H1 (cell line): ENCODE measurements around the gene KCNQ2. TPM values are rescaled to one million over a fixed set of nuclear protein-coding genes. Genes with fewer than 3 reads are reported as not detected.

Experiments
- CTCF ChIA-PET: fragments of 300-600 bp; sonication (Branson Sonifier 250); formaldehyde crosslinking; loops from one replicate; lab custom pipeline; 2021; ENCODE audit not compliant: partially characterized antibody; lab: Charles Lee
- POLR2A ChIA-PET: fragments of 300-600 bp; sonication (Branson Sonifier 250); formaldehyde crosslinking; loops from one replicate; lab custom pipeline; 2021; ENCODE audit warnings: inconsistent platforms; ENCODE audit not compliant: partially characterized antibody; lab: Charles Lee
- DNase-seq, 2 experiments: peaks; one replicate each; pipeline versions ENCODE4 v3.0.0 to v3.0.0-alpha.2; 2010 to 2022; ENCODE audit warnings: low spot score in 2 of 2, low read depth in 1 of 2, mixed read lengths in 1 of 2
- FAIRE-seq: peaks from 2 replicates; lab custom pipeline; 2011; peaks lifted over from hg19 to GRCh38; lab: Jason Lieb, UNC
- H2AFZ ChIP-seq: 2 replicates; pipeline ENCODE4 v1.8.1; 2012; ENCODE audit warnings: low read length, inconsistent platforms
- H2AK5ac ChIP-seq: 2 replicates; pipeline ENCODE4 v1.6.1; 2013; ENCODE audit warnings: low read depth, low read length
- H2BK120ac ChIP-seq: replicated peaks from 2 replicates; pipeline ENCODE3; 2013; ENCODE audit warnings: low read depth, low read length, inconsistent platforms
- H2BK12ac ChIP-seq: 2 replicates; pipeline ENCODE4 v1.6.1; 2013; ENCODE audit warnings: low read depth, low read length
- H2BK15ac ChIP-seq: 2 replicates; pipeline ENCODE4 v1.6.1; 2013; ENCODE audit warnings: low read length
- H2BK20ac ChIP-seq: 2 replicates; pipeline ENCODE4 v1.6.1; 2013; ENCODE audit warnings: low read length
- H2BK5ac ChIP-seq: 2 replicates; pipeline ENCODE4 v1.6.1; 2013; ENCODE audit warnings: low read depth, low read length
- H3K14ac ChIP-seq: 2 replicates; pipeline ENCODE4 v1.6.1; 2013; ENCODE audit warnings: inconsistent platforms; ENCODE audit not compliant: insufficient read length
- H3K18ac ChIP-seq: 2 replicates; pipeline ENCODE4 v1.6.1; 2013; ENCODE audit warnings: low read length; ENCODE audit errors: extremely low read depth
- H3K23ac ChIP-seq: 2 replicates; pipeline ENCODE4 v1.6.1; 2013; ENCODE audit warnings: inconsistent platforms; ENCODE audit not compliant: insufficient read length
- H3K23me2 ChIP-seq: 2 replicates; pipeline ENCODE4 v1.6.1; 2013; ENCODE audit warnings: low read depth, low read length
- H3K27ac ChIP-seq: 2 replicates; pipeline ENCODE4 v1.6.1; 2011; ENCODE audit warnings: low read depth, low read length, inconsistent platforms
- H3K27me3 ChIP-seq, 4 experiments: replicated peaks in 1 of 4; 1 replicate in 1 of 4; 2 replicates in 3 of 4; pipeline versions ENCODE4 v1.6.1 to v1.8.1; 2011 to 2013; ENCODE audit warnings: low read length in 3 of 4, mild to moderate bottlenecking in 3 of 4, inconsistent platforms in 2 of 4, mixed read lengths in 2 of 4, moderate library complexity in 1 of 4; ENCODE audit not compliant: control insufficient read depth in 3 of 4, insufficient read depth in 3 of 4; ENCODE audit errors: extremely low read depth in 1 of 4
- H3K36me3 ChIP-seq, 4 experiments: 2 replicates each; pipeline versions ENCODE4 v1.6.1 to v1.8.1; 2011 to 2013; ENCODE audit warnings: mild to moderate bottlenecking in 4 of 4, low read length in 3 of 4, moderate library complexity in 2 of 4, control low read depth in 1 of 4, inconsistent platforms in 1 of 4; ENCODE audit not compliant: insufficient read depth in 4 of 4, control insufficient read depth in 2 of 4
- H3K4ac ChIP-seq: replicated peaks from 2 replicates; pipeline ENCODE3; 2013; ENCODE audit warnings: low read length, low read depth, mixed read lengths, inconsistent platforms; ENCODE audit not compliant: insufficient read length
- H3K4me1 ChIP-seq, 4 experiments: replicated peaks in 1 of 4; 1 replicate in 1 of 4; 2 replicates in 3 of 4; pipeline versions ENCODE4 v1.6.1 to v1.8.1; 2011 to 2013; ENCODE audit warnings: low read length in 3 of 4, inconsistent platforms in 2 of 4, mixed read lengths in 1 of 4; ENCODE audit not compliant: insufficient read depth in 4 of 4, control insufficient read depth in 3 of 4
- H3K4me2 ChIP-seq, 2 experiments: 2 replicates each; pipeline versions ENCODE4 v1.6.1 to v1.8.1; 2011 to 2013; ENCODE audit warnings: low read depth in 2 of 2, low read length in 2 of 2, control low read depth in 1 of 2, inconsistent platforms in 1 of 2, mild to moderate bottlenecking in 1 of 2; ENCODE audit not compliant: insufficient read depth in 1 of 2
- H3K4me3 ChIP-seq, 4 experiments: fragments of 200-600, 300-600 bp in 1 of 4; sonication (generic), shearing (Covaris generic), sonication (Bioruptor Twin) in 1 of 4; 2 replicates each; pipeline versions ENCODE4 v1.5.1 to v1.8.1; 2011 to 2016; ENCODE audit warnings: low read length in 4 of 4, low read depth in 3 of 4, control low read depth in 2 of 4, inconsistent platforms in 2 of 4, mild to moderate bottlenecking in 2 of 4, mixed read lengths in 1 of 4, moderate library complexity in 1 of 4; ENCODE audit not compliant: insufficient read depth in 2 of 4; ENCODE audit errors: extremely low read depth in 1 of 4
- H3K56ac ChIP-seq: replicated peaks from 2 replicates; pipeline ENCODE3; 2013; ENCODE audit warnings: low read depth, mild to moderate bottlenecking, mixed read lengths, low read length, inconsistent platforms; ENCODE audit not compliant: insufficient read length
- H3K79me1 ChIP-seq: 2 replicates; pipeline ENCODE4 v1.6.1; 2013; ENCODE audit warnings: low read depth, low read length, control low read depth
- H3K79me2 ChIP-seq, 2 experiments: 2 replicates each; pipeline versions ENCODE4 v1.6.1 to v1.8.1; 2012 to 2013; ENCODE audit warnings: low read length in 2 of 2, mild to moderate bottlenecking in 2 of 2, inconsistent platforms in 1 of 2; ENCODE audit not compliant: insufficient read depth in 2 of 2, control insufficient read depth in 1 of 2
- H3K9ac ChIP-seq, 4 experiments: replicated peaks in 1 of 4; 1 replicate in 1 of 4; 2 replicates in 3 of 4; pipeline versions ENCODE4 v1.6.1 to v1.8.1; 2011 to 2013; ENCODE audit warnings: low read depth in 3 of 4, low read length in 3 of 4, control low read depth in 2 of 4, mild to moderate bottlenecking in 2 of 4, moderate library complexity in 2 of 4, inconsistent platforms in 1 of 4; ENCODE audit errors: extremely low read depth in 1 of 4
- H3K9me3 ChIP-seq, 2 experiments: 2 replicates each; pipeline versions ENCODE4 v1.6.1 to v1.8.1; 2012 to 2013; ENCODE audit warnings: mild to moderate bottlenecking in 2 of 2, moderate library complexity in 2 of 2, control low read depth in 1 of 2, inconsistent platforms in 1 of 2, low read depth in 1 of 2, low read length in 1 of 2, mixed read lengths in 1 of 2; ENCODE audit not compliant: insufficient read depth in 2 of 2
- H4K20me1 ChIP-seq, 2 experiments: replicated peaks in 1 of 2; 2 replicates each; pipeline versions ENCODE3 to v1.8.1; 2011 to 2013; ENCODE audit warnings: inconsistent platforms in 2 of 2, low read length in 2 of 2, mild to moderate bottlenecking in 1 of 2; ENCODE audit not compliant: insufficient read depth in 2 of 2, control insufficient read depth in 1 of 2
- H4K5ac ChIP-seq: 2 replicates; pipeline ENCODE4 v1.6.1; 2013; ENCODE audit warnings: low read length, low read depth, mixed read lengths, inconsistent platforms; ENCODE audit not compliant: insufficient read length
- H4K8ac ChIP-seq: 2 replicates; pipeline ENCODE4 v1.8.0; 2013; ENCODE audit warnings: mild to moderate bottlenecking, moderate library complexity, low read length, inconsistent platforms; ENCODE audit not compliant: insufficient read depth; ENCODE audit errors: extremely low read depth
- H4K91ac ChIP-seq: replicated peaks from 2 replicates; pipeline ENCODE3; 2013; ENCODE audit warnings: low read length, mixed read lengths, inconsistent platforms; ENCODE audit not compliant: insufficient read length
- BACH1 ChIP-seq: IDR thresholded peaks from 2 replicates; pipeline ENCODE4 v1.6.1; 2012; ENCODE audit warnings: low read length, improper control_type of control experiment
- WGBS, 2 experiments: shearing (Covaris generic) in 1 of 2; methylation state at CpG; one replicate each; pipeline versions ENCODE4 v1.1.6 to v1.1.7; 2013 to 2015; ENCODE audit warnings: low lambda C conversion rate in 2 of 2, mixed read lengths in 2 of 2, inconsistent platforms in 1 of 2, low coverage in 1 of 2, missing lambda C conversion rate in 1 of 2; ENCODE audit not compliant: insufficient replicate concordance in 2 of 2, insufficient coverage in 1 of 2, insufficient read length in 1 of 2; ENCODE audit errors: extremely low coverage in 1 of 2, missing lambda C conversion rate in 1 of 2; 5-methylcytosine and 5-hydroxymethylcytosine counted together
- polyA plus RNA-seq, 7 experiments: library from polyadenylated mRNA; depleted of rRNA in 3 of 7; stranded (reverse) in 5 of 7; unstranded in 2 of 7; fragments of >200 nt in 5 of 7; fragments of 200-250 nt in 2 of 7; gene quantifications; 1 replicate in 5 of 7; 2 replicates in 1 of 7; 4 replicates in 1 of 7; pipeline versions ENCODE4 v1.2.1 to v1.2.3, GENCODE V29; 2011 to 2013; ENCODE audit warnings: missing spikeins in 2 of 7, mixed read lengths in 2 of 7
- total RNA-seq: library from RNA; stranded (reverse); fragmentation: NEBNext Ultra II Directional; extraction: Animal tissue kit (Norgen Biotek cat#: 25700); gene quantifications from 2 replicates; pipeline ENCODE4 v1.2.1, GENCODE V29; 2021
- TF ChIP-seq, protein P1 (sequence below): IDR thresholded peaks from 2 replicates; pipeline ENCODE4 v1.6.1; 2011; ENCODE audit warnings: low read length, improper control_type of control experiment

Gene KCNQ2
- total and polyA plus RNA-seq, 2 of the 8 experiments (the other 6 are each of a cell fraction or from before 2014, with no cell fraction given), result 82.6 to 243 TPM

DNA sequence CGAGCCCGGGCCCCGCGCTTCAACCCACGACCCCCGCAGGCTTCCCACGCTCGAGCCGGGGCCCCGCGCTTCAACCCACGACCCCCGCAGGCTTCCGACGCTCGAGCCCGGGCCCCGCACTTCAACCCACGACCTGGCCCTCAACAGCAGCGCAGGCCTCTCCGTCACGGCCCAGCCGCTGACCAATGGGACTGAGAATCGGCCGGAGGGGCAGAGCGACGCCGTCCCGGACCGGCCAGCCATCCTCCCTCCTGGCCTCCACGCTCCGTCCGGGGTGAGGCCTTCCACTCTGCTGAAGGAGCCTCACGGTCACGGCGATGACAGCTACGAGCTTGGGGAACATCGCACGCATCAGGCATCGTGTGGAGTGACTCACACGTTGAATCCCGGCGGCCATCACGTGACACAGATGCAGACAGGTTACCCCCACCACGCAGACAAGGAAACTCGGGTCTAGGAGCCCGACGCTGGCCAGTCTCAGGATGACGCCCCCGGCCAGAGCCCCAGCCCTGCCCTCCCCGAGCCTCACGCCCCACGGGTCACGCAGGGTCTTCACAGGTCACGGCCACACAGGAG, 6.1 kb downstream of the KCNQ2 start:
- no peak overlapping the region for H3K23ac ChIP-seq
- no peak overlapping the region for H3K18ac ChIP-seq
- no peaks in the 10 kb centered on the region; a peak in 1 of 7 replicates for H3K27me3 ChIP-seq
- H4K5ac ChIP-seq, result no peak overlapping the region
- no peak overlapping the region for H3K27ac ChIP-seq
- H3K4me1 ChIP-seq, result peaks cover 0 to 20% (median 12%) of the 10 kb centered on the region in 4 experiments; a peak in 6 of 7 replicates
- no peaks in the 10 kb centered on the region for H3K36me3 ChIP-seq
- no peak for TF ChIP-seq BACH1
- TF ChIP-seq, protein P1, sequence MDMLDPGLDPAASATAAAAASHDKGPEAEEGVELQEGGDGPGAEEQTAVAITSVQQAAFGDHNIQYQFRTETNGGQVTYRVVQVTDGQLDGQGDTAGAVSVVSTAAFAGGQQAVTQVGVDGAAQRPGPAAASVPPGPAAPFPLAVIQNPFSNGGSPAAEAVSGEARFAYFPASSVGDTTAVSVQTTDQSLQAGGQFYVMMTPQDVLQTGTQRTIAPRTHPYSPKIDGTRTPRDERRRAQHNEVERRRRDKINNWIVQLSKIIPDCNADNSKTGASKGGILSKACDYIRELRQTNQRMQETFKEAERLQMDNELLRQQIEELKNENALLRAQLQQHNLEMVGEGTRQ, result no peak
- DNase-seq (no peak), FAIRE-seq (no peak)
- no peak overlapping the region for H3K4ac ChIP-seq
- no peak overlapping the region for H2BK20ac ChIP-seq
- no peak overlapping the region for H4K91ac ChIP-seq
- peaks cover 12 to 37% of the 10 kb centered on the region in 2 experiments for H4K20me1 ChIP-seq
- H3K79me2 ChIP-seq, result peaks cover 15 to 87% of the 10 kb centered on the region in 2 experiments; a peak in 3 of 4 replicates
- no peak overlapping the region for H3K9ac ChIP-seq
- H3K4me3 ChIP-seq, result no peak overlapping the region
- 84% methylated on average over 34 of the region's 55 CpGs; no CpG with 5 or more reads in 1 of the 2 experiments for WGBS, 2 experiments
- H3K23me2 ChIP-seq, result peaks cover 6% of the 10 kb centered on the region; the same call in 1 of the 2 replicates
- CTCF ChIA-PET, result interaction anchor here (0.6 to 4.0 kb wide), 4 partner anchors 18 to 180 kb away, joined by 4 to 21 read pairs (median 12); no protein-coding TSS in a partner anchor
- peak overlapping the region; percentile 83 for H2BK5ac ChIP-seq
- no peak overlapping the region for H3K14ac ChIP-seq
- H3K79me1 ChIP-seq, result peaks cover 43% of the 10 kb centered on the region
- 0 out of 2 replicates have a peak overlapping the region, but pooled peaks have one; percentile 65 for H2AK5ac ChIP-seq
- peak overlapping the region; percentile 11; the same call in 1 of the 2 replicates for H4K8ac ChIP-seq
- POLR2A ChIA-PET, result interaction anchor here (1.0 to 2.6 kb wide), 2 partner anchors 14 to 25 kb away, joined by 5 to 10 read pairs; no protein-coding TSS in a partner anchor
- H3K56ac ChIP-seq, result no peak overlapping the region
- H2BK15ac ChIP-seq, result no peak overlapping the region; the same call in 1 of the 2 replicates
- no peak overlapping the region for H2AFZ ChIP-seq
- no peaks in the 10 kb centered on the region for H3K9me3 ChIP-seq
- H2BK120ac ChIP-seq, result no peak overlapping the region
- H2BK12ac ChIP-seq, result 0 out of 2 replicates have a peak overlapping the region, but pooled peaks have one; percentile 50
- H3K4me2 ChIP-seq, result no peak overlapping the region
